ENCODE results near the gene NDRG4. TPM values are rescaled to one million over a fixed set of nuclear protein-coding genes. Genes with fewer than 3 reads are reported as not detected.

NDRG4 gene
- total and polyA plus RNA-seq, 2 donors (not counting 1 experiment from before 2014, with no cell fraction given): 4.0 to 5.1 TPM

DNA sequence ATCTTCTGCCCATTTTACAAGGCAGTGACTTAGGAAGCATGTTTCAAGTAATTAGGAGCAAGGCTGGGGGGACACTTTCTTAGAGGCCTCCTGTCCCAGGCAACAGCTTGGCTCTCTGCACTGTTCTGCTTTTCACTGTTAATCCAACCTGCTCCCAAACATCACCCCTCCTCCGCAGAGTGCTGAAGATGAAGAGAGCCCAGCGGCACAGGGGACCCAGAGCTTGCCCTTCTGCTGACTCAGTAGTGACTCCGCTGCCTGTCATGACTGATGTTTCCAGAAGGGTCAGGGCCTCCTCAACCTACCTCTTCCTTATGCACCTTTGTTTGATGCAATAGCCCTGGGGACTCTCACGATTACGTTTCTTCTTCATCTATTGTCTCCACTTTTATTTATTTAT, 38.9 kb upstream of the NDRG4 start:
- Histone ChIP-seq H3K9me3 (ENCODE audit: control insufficient read depth, insufficient read depth, low read depth, low read length) (no peaks in the 10 kb centered on the region), H3K4me3 (replicated peaks in 1 of 4; ENCODE audit: control extremely low read depth in 1 of 4, insufficient read depth in 1 of 4, low read depth in 3 of 4, low read length in 4 of 4) (no peak overlapping the region), H3K4me2 (ENCODE audit: extremely low read depth, insufficient read depth, low read length) (no peak overlapping the region), H3K79me2 (ENCODE audit: control insufficient read depth, insufficient read depth, low read length) (no peaks in the 10 kb centered on the region), H3K27me3 (ENCODE audit: control insufficient read depth, insufficient read depth, low read length) (peaks cover 30% of the 10 kb centered on the region), H2AFZ (ENCODE audit: low read length) (no peak overlapping the region), H4K20me1 (ENCODE audit: control insufficient read depth, extremely low read depth, insufficient read depth, low read length) (no peaks in the 10 kb centered on the region), H3K9ac (ENCODE audit: insufficient read depth, low read length) (no peak overlapping the region), H3K4me1 (ENCODE audit: control insufficient read depth, extremely low read depth, insufficient read depth, low read length) (no peaks in the 10 kb centered on the region), H3K36me3 (ENCODE audit: control insufficient read depth, insufficient read depth, low read length) (no peaks in the 10 kb centered on the region), H3K27ac (ENCODE audit: insufficient read depth, low read length) (no peak overlapping the region)
- TF ChIP-seq EZH2 (IDR thresholded peaks at IDR 0.05; ENCODE audit: low read length, missing control alignments) (no peak), CTCF (conservative IDR thresholded peaks at IDR 0.05 in 1 of 2, IDR thresholded peaks at IDR 0.05 in 1 of 2; ENCODE audit: low read depth in 1 of 2, low read length in 2 of 2) (no peak)
- DNase-seq (ENCODE audit: low read depth in 2 of 2): no peak

GRCh38 chr16:58461640-58462039, 38.3 kb upstream of the NDRG4 start:
- no peaks in the 10 kb centered on the region for H3K4me1 ChIP-seq (ENCODE audit: control insufficient read depth, extremely low read depth, insufficient read depth, low read length)
- no peak overlapping the region for H3K4me3 ChIP-seq (replicated peaks in 1 of 4; ENCODE audit: control extremely low read depth in 1 of 4, insufficient read depth in 1 of 4, low read depth in 3 of 4, low read length in 4 of 4)
- H3K4me2 ChIP-seq (ENCODE audit: extremely low read depth, insufficient read depth, low read length): no peak overlapping the region
- no peak overlapping the region for H3K9ac ChIP-seq (ENCODE audit: insufficient read depth, low read length)
- no peak for DNase-seq (ENCODE audit: low read depth in 2 of 2)
- TF ChIP-seq CTCF (conservative IDR thresholded peaks at IDR 0.05 in 1 of 2, IDR thresholded peaks at IDR 0.05 in 1 of 2; ENCODE audit: low read depth in 1 of 2, low read length in 2 of 2): no peak
- TF ChIP-seq EZH2 (IDR thresholded peaks at IDR 0.05; ENCODE audit: low read length, missing control alignments): no peak
- H4K20me1 ChIP-seq (ENCODE audit: control insufficient read depth, extremely low read depth, insufficient read depth, low read length): no peaks in the 10 kb centered on the region
- H3K79me2 ChIP-seq (ENCODE audit: control insufficient read depth, insufficient read depth, low read length): no peaks in the 10 kb centered on the region
- no peaks in the 10 kb centered on the region for H3K36me3 ChIP-seq (ENCODE audit: control insufficient read depth, insufficient read depth, low read length)
- H3K9me3 ChIP-seq (ENCODE audit: control insufficient read depth, insufficient read depth, low read depth, low read length): no peaks in the 10 kb centered on the region
- no peak overlapping the region for H3K27ac ChIP-seq (ENCODE audit: insufficient read depth, low read length)
- peaks cover 35% of the 10 kb centered on the region for H3K27me3 ChIP-seq (ENCODE audit: control insufficient read depth, insufficient read depth, low read length)
- H2AFZ ChIP-seq (ENCODE audit: low read length): no peak overlapping the region

GRCh38 chr16:58462089-58462488, 37.9 kb upstream of the NDRG4 start:
- Histone ChIP-seq H3K4me2 (ENCODE audit: extremely low read depth, insufficient read depth, low read length) (no peak overlapping the region), H3K79me2 (ENCODE audit: control insufficient read depth, insufficient read depth, low read length) (no peaks in the 10 kb centered on the region), H3K27me3 (ENCODE audit: control insufficient read depth, insufficient read depth, low read length) (peaks cover 38% of the 10 kb centered on the region), H3K4me3 (replicated peaks in 1 of 4; ENCODE audit: control extremely low read depth in 1 of 4, insufficient read depth in 1 of 4, low read depth in 3 of 4, low read length in 4 of 4) (no peak overlapping the region), H2AFZ (ENCODE audit: low read length) (no peak overlapping the region), H3K9ac (ENCODE audit: insufficient read depth, low read length) (no peak overlapping the region), H3K4me1 (ENCODE audit: control insufficient read depth, extremely low read depth, insufficient read depth, low read length) (no peaks in the 10 kb centered on the region), H3K27ac (ENCODE audit: insufficient read depth, low read length) (no peak overlapping the region), H3K36me3 (ENCODE audit: control insufficient read depth, insufficient read depth, low read length) (no peaks in the 10 kb centered on the region), H4K20me1 (ENCODE audit: control insufficient read depth, extremely low read depth, insufficient read depth, low read length) (no peaks in the 10 kb centered on the region), H3K9me3 (ENCODE audit: control insufficient read depth, insufficient read depth, low read depth, low read length) (no peaks in the 10 kb centered on the region)
- no peak for TF ChIP-seq EZH2 (IDR thresholded peaks at IDR 0.05; ENCODE audit: low read length, missing control alignments)
- TF ChIP-seq CTCF (conservative IDR thresholded peaks at IDR 0.05 in 1 of 2, IDR thresholded peaks at IDR 0.05 in 1 of 2; ENCODE audit: low read depth in 1 of 2, low read length in 2 of 2): no peak
- DNase-seq (ENCODE audit: low read depth in 2 of 2): no peak
